PC-9 (cell line): ENCODE results near the gene PRKG1.

Experiments
- CTCF ChIP-seq: fragments of 200-600 bp; sonication (generic); conservative IDR thresholded peaks from 2 replicates; pipeline ENCODE4 v1.6.1; 2017; ENCODE audit warnings: mixed run types, antibody characterized with exemption, mild to moderate bottlenecking, moderate library complexity
- EZH2 ChIP-seq: fragments of 200-600 bp; sonication (generic); IDR thresholded peaks from 2 replicates; pipeline ENCODE4 v1.8.0; 2017; ENCODE audit warnings: antibody characterized with exemption, low read depth

- TF ChIP-seq CTCF = no peak
- TF ChIP-seq EZH2 = no peak
Measured at GRCh38 chr10:51178634-51179033, 104.3 kb downstream of the PRKG1 start.
